Nephron progenitor cell (in vitro differentiated cells): ENCODE data around the gene NELL2.

ENCODE experiments used
- DNase-seq: peaks from one replicate; pipeline ENCODE4 v3.0.0; 2021
- H3K27ac Mint-ChIP-seq: 2 replicates; pipeline ENCODE4 v1.8.0; 2021; ENCODE audit warnings: mild to moderate bottlenecking, moderate library complexity, mixed read lengths
- H3K27me3 Mint-ChIP-seq: 2 replicates; pipeline ENCODE4 v1.8.0; 2021; ENCODE audit warnings: mild to moderate bottlenecking, low read depth, mixed read lengths; ENCODE audit not compliant: poor library complexity
- H3K36me3 Mint-ChIP-seq: 2 replicates; pipeline ENCODE4 v1.8.0; 2021; ENCODE audit warnings: low read depth, mixed read lengths
- H3K4me1 Mint-ChIP-seq: 2 replicates; pipeline ENCODE4 v1.8.0; 2021; ENCODE audit warnings: mixed read lengths
- H3K4me3 Mint-ChIP-seq: 2 replicates; pipeline ENCODE4 v1.8.0; 2021; ENCODE audit warnings: mild to moderate bottlenecking, moderate library complexity, mixed read lengths
- H3K9me3 Mint-ChIP-seq: 2 replicates; pipeline ENCODE4 v1.8.0; 2021; ENCODE audit warnings: mild to moderate bottlenecking, moderate library complexity, mixed read lengths
- TF ChIP-seq, protein P1 (sequence below): fragments of 200-600 bp; sonication (generic); IDR thresholded peaks from 2 replicates; pipeline ENCODE4 v1.5.0; 2021; ENCODE audit warnings: antibody characterized with exemption

The NELL2 gene

DNA sequence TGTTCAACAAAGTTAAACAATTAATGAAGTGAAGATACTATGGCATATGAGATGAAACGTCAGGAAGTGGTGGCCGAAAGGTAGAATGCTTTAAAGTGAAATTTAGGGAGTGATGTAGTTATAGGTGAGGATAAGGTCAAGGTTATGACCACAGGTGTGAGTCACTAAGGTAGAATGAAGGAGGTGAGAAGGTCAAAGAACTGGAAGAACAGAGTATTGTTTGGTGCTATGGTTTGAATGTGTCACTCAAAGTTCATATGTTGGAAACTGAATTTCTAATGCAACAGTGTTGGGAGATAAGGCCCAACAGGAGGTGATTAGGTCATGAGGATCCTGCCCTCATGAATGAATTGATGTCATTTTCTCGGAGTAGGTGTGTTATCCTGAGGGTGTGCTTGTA is 293.6 kb downstream of the NELL2 start:
- H3K27ac Mint-ChIP-seq, result no peak overlapping the region
- TF ChIP-seq, protein P1, sequence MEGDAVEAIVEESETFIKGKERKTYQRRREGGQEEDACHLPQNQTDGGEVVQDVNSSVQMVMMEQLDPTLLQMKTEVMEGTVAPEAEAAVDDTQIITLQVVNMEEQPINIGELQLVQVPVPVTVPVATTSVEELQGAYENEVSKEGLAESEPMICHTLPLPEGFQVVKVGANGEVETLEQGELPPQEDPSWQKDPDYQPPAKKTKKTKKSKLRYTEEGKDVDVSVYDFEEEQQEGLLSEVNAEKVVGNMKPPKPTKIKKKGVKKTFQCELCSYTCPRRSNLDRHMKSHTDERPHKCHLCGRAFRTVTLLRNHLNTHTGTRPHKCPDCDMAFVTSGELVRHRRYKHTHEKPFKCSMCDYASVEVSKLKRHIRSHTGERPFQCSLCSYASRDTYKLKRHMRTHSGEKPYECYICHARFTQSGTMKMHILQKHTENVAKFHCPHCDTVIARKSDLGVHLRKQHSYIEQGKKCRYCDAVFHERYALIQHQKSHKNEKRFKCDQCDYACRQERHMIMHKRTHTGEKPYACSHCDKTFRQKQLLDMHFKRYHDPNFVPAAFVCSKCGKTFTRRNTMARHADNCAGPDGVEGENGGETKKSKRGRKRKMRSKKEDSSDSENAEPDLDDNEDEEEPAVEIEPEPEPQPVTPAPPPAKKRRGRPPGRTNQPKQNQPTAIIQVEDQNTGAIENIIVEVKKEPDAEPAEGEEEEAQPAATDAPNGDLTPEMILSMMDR, result no peak
- H3K27me3 Mint-ChIP-seq, result no peaks in the 10 kb centered on the region
- no peak overlapping the region for H3K4me3 Mint-ChIP-seq
- peaks cover 4% of the 10 kb centered on the region for H3K9me3 Mint-ChIP-seq
- no peaks in the 10 kb centered on the region for H3K4me1 Mint-ChIP-seq
- peaks cover 5% of the 10 kb centered on the region for H3K36me3 Mint-ChIP-seq
- DNase-seq, result no peak

- H3K27me3 Mint-ChIP-seq, result no peaks in the 10 kb centered on the region
- no peak overlapping the region for H3K27ac Mint-ChIP-seq
- TF ChIP-seq, protein P1, result no peak
- DNase-seq, result no peak
- H3K36me3 Mint-ChIP-seq, result peaks cover 5% of the 10 kb centered on the region
- H3K4me3 Mint-ChIP-seq, result no peak overlapping the region
- H3K9me3 Mint-ChIP-seq, result peaks cover 5% of the 10 kb centered on the region
- H3K4me1 Mint-ChIP-seq, result no peaks in the 10 kb centered on the region
These were observed 294.4 kb downstream of the NELL2 start for GRCh38 chr12:44581642-44582242.

GRCh38 chr12:44574586-44574985 is 301.5 kb downstream of the NELL2 start:
- peaks cover 5% of the 10 kb centered on the region for H3K36me3 Mint-ChIP-seq
- no peak overlapping the region for H3K4me3 Mint-ChIP-seq
- TF ChIP-seq, protein P1, result no peak
- H3K4me1 Mint-ChIP-seq, result peaks cover 15% of the 10 kb centered on the region
- no peak overlapping the region for H3K27ac Mint-ChIP-seq
- H3K27me3 Mint-ChIP-seq, result no peaks in the 10 kb centered on the region
- no peak for DNase-seq
- peaks cover 5% of the 10 kb centered on the region for H3K9me3 Mint-ChIP-seq

DNA sequence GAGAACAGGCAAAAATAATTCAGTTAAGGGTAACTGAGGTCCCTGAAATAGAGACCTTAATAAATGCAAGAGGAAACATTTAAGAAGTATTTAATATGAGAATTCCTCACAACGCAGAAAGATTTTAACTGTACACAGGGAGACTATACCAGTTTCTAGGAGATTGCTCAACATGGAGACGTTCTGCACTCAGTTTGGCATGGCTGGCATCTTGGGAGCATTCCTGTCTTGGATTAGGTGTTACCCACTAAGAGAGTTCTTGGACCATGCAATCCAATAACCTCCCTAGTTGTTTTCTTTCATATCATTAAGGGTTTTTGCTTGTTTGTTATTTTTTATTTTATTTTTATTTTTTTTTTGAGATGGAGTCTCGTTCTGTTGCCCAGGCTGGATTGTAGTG is 302.4 kb downstream of the NELL2 start:
- TF ChIP-seq, protein P1, result no peak
- no peak for DNase-seq
- H3K36me3 Mint-ChIP-seq, result peaks cover 5% of the 10 kb centered on the region
- peaks cover 15% of the 10 kb centered on the region for H3K4me1 Mint-ChIP-seq
- H3K27me3 Mint-ChIP-seq, result no peaks in the 10 kb centered on the region
- no peak overlapping the region for H3K4me3 Mint-ChIP-seq
- H3K9me3 Mint-ChIP-seq, result peaks cover 5% of the 10 kb centered on the region
- H3K27ac Mint-ChIP-seq, result no peak overlapping the region

GRCh38 chr12:44571006-44571550 is 305.0 kb downstream of the NELL2 start:
- H3K27me3 Mint-ChIP-seq, result no peaks in the 10 kb centered on the region
- no peak overlapping the region for H3K4me3 Mint-ChIP-seq
- H3K4me1 Mint-ChIP-seq, result peaks cover 15% of the 10 kb centered on the region
- TF ChIP-seq, protein P1, result no peak
- H3K9me3 Mint-ChIP-seq, result no peaks in the 10 kb centered on the region
- H3K36me3 Mint-ChIP-seq, result no peaks in the 10 kb centered on the region
- DNase-seq, result no peak
- H3K27ac Mint-ChIP-seq, result no peak overlapping the region

DNA sequence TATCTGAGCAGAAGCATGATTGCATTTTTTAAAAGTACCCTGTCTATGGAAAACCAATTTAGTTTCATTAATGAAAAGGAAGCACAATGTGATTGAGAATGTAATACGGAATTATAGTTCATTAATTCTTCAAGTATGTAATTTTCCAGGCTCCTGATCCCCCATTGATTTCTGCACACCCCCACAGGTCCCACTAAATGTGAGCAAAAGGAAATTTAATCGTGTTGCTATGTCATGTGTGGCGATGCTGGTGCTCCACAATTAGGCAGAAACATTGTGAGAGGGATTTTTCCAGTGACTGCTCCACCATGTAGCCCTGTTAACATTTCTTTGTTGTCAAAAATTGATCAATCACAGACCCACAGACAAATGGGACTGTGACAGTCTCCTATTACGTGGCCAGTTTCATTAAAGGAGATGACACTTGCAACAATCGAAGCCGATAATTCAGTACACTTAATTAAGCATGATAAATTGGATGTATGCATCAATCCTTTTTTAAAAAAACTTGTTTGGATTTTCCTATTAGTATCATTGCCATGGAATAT is 306.0 kb downstream of the NELL2 start:
- Mint-ChIP-seq H3K4me3 (no peak overlapping the region), H3K27me3 (no peaks in the 10 kb centered on the region), H3K36me3 (no peaks in the 10 kb centered on the region), H3K9me3 (no peaks in the 10 kb centered on the region), H3K4me1 (peaks cover 15% of the 10 kb centered on the region), H3K27ac (no peak overlapping the region)
- TF ChIP-seq, protein P1, result no peak
- DNase-seq, result no peak
